Duodenal mucosa (tissue), 2 donors: ENCODE measurements around the gene SFT2D2.

Experiments used
- H3K27ac ChIP-seq: one replicate; pipeline ENCODE4 v1.7.0; 2013; ENCODE audit warnings: low read depth, low read length
- H3K27me3 ChIP-seq, 2 donors: one replicate each; pipeline ENCODE4 v1.7.0; 2013; ENCODE audit warnings: low read length in 2 of 2, control low read depth in 1 of 2; ENCODE audit not compliant: insufficient read depth in 2 of 2, control insufficient read depth in 1 of 2
- H3K36me3 ChIP-seq, 2 donors: one replicate each; pipeline ENCODE4 v1.7.0; 2013; ENCODE audit warnings: low read length in 2 of 2, control low read depth in 1 of 2; ENCODE audit not compliant: insufficient read depth in 2 of 2, control insufficient read depth in 1 of 2
- H3K4me1 ChIP-seq, 2 donors: one replicate each; pipeline ENCODE4 v1.7.0; 2013; ENCODE audit warnings: low read length in 2 of 2, control low read depth in 1 of 2; ENCODE audit not compliant: insufficient read depth in 2 of 2, control insufficient read depth in 1 of 2
- H3K4me3 ChIP-seq, 2 donors: one replicate each; pipeline ENCODE4 v1.7.0; 2013; ENCODE audit warnings: low read length in 2 of 2, low read depth in 1 of 2
- H3K9ac ChIP-seq, 2 donors: one replicate each; pipeline ENCODE4 v1.7.0; 2013; ENCODE audit warnings: low read length in 2 of 2, low read depth in 1 of 2
- H3K9me3 ChIP-seq, 2 donors: one replicate each; pipeline ENCODE4 v1.7.0; 2013; ENCODE audit warnings: low read length in 2 of 2, control low read depth in 1 of 2; ENCODE audit not compliant: control insufficient read depth in 1 of 2

Gene SFT2D2

DNA sequence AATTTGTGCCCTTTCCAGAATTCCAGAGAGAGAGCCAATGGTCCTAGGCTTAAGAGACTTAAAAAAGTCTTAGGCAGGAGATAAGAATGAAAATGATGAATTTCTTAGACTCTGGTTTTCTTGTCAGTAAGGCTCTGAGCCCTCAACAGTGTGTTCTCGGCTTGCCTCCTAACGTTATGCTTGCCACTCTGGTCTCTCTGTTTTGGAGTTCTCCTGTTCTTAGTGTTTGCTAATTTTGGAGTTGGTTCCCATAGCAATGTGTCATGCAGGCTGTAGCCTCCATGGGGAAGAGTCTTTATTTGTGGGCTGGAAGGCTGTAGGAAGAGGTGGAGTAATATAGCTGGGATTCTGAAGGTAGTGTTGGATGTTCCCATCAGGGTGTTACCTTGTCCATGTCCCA lies 74.8 kb downstream of the SFT2D2 start:
- no peak overlapping the region for H3K27ac ChIP-seq

DNA sequence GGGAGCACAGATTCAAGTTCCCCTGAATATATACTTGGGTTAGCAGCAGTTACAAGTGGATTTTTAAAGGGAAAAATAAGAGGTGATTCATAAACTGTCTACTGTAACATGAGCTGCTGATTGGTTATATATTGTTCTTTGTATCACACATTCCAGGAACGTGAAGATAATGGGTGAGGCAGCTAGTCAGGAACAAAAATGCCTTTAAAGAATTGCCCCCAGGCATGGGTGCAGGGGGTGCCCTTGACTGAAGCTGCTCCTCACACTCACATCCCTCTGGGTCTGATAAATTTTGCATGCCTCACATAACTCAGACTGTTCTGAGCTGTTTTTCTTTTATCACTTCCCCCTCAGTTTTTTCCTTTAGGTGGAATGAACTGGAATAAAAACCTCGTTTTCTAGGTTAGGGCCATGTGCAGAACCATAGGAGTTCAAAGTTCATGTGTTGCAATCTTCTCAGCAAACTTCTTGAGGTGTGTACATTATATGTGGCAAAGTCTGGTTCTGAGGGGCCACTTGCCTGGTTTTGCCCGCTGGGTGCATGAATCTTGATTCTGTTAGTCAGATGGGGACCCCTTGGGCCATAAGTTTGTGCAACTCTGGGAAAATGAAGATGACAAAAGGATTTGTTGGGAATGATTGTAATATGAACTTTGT lies 76.0 kb downstream of the SFT2D2 start:
- Histone ChIP-seq H3K27ac (no peak overlapping the region), H3K4me1 (peaks cover 0 to 5% of the 10 kb centered on the region in 2 donors), H3K36me3 (peaks cover 0 to 4% of the 10 kb centered on the region in 2 donors), H3K9me3 (no peaks in the 10 kb centered on the region), H3K4me3 (no peak overlapping the region), H3K9ac (no peak overlapping the region), H3K27me3 (no peaks in the 10 kb centered on the region)

More for the DNA sequence above, 74.8 kb downstream of the SFT2D2 start:
- Histone ChIP-seq H3K36me3 (no peaks in the 10 kb centered on the region), H3K9ac (no peak overlapping the region), H3K27me3 (no peaks in the 10 kb centered on the region), H3K9me3 (no peaks in the 10 kb centered on the region), H3K4me3 (no peak overlapping the region), H3K4me1 (peaks cover 0 to 5% of the 10 kb centered on the region in 2 donors)
